GM23338 (cell line): Measurements from ENCODE around the gene FAM114A2. TPM values are rescaled to one million over a fixed set of nuclear protein-coding genes. Genes with fewer than 3 reads are reported as not detected.

Source experiments
- ATAC-seq: fragments of 200-7000 bp; cut with Tn5 transposase; 3 replicates; pipeline ENCODE4 v1.9.1; 2020
- DNase-seq: peaks from one replicate; pipeline ENCODE4 v3.0.0-alpha.2; 2015; ENCODE audit warnings: low spot score
- H2AFZ ChIP-seq: fragments of 200-600 bp; sonication (generic); 2 replicates; pipeline ENCODE4 v1.8.0; 2016; ENCODE audit warnings: antibody characterized with exemption, mild to moderate bottlenecking, moderate library complexity
- H3F3A ChIP-seq: fragments of 200-600 bp; sonication (generic); replicated peaks from 2 replicates; pipeline ENCODE4 v1.8.0; 2017; ENCODE audit warnings: antibody characterized with exemption, mixed run types, low read depth
- H3K27ac ChIP-seq: fragments of 200-600 bp; sonication (generic); 2 replicates; pipeline ENCODE4 v1.6.1; 2016; ENCODE audit warnings: low read depth
- H3K27me3 ChIP-seq: fragments of 200-600 bp; sonication (generic); 2 replicates; pipeline ENCODE4 v1.8.0; 2016; ENCODE audit warnings: mild to moderate bottlenecking, mixed run types, moderate library complexity; ENCODE audit not compliant: insufficient read depth
- H3K36me3 ChIP-seq: fragments of 200-600 bp; sonication (generic); 2 replicates; pipeline ENCODE4 v1.8.0; 2016; ENCODE audit warnings: mild to moderate bottlenecking; ENCODE audit not compliant: insufficient read depth
- H3K4me1 ChIP-seq: fragments of 200-600 bp; sonication (generic); 2 replicates; pipeline ENCODE4 v1.8.0; 2016; ENCODE audit warnings: mild to moderate bottlenecking, moderate library complexity; ENCODE audit not compliant: insufficient read depth
- H3K4me2 ChIP-seq: fragments of 200-600 bp; sonication (generic); 2 replicates; pipeline ENCODE4 v1.7.1; 2017; ENCODE audit warnings: mixed run types
- H3K4me3 ChIP-seq: fragments of 200-600 bp; sonication (generic); 2 replicates; pipeline ENCODE4 v1.6.1; 2016; ENCODE audit warnings: mixed run types
- H3K79me2 ChIP-seq: fragments of 200-600 bp; sonication (generic); replicated peaks from 2 replicates; pipeline ENCODE4 v1.8.0; 2017; ENCODE audit warnings: mild to moderate bottlenecking; ENCODE audit not compliant: insufficient read depth
- H3K9me2 ChIP-seq: fragments of 200-600 bp; sonication (generic); 2 replicates; pipeline ENCODE4 v1.8.0; 2017; ENCODE audit not compliant: insufficient read depth
- H4K20me1 ChIP-seq: fragments of 200-600 bp; sonication (generic); replicated peaks from 2 replicates; pipeline ENCODE4 v1.8.0; 2017; ENCODE audit warnings: mild to moderate bottlenecking; ENCODE audit not compliant: insufficient read depth
- H3K27ac Mint-ChIP-seq: 2 replicates; pipeline ENCODE4 v1.8.0; 2020; ENCODE audit warnings: inconsistent platforms, mild to moderate bottlenecking, moderate library complexity, mixed read lengths
- H3K27me3 Mint-ChIP-seq: 3 replicates; pipeline ENCODE4 v1.8.0; 2022; ENCODE audit warnings: low read depth, mild to moderate bottlenecking, moderate library complexity, mixed read lengths, inconsistent platforms; ENCODE audit not compliant: insufficient read depth, poor library complexity
- H3K36me3 Mint-ChIP-seq: 3 replicates; pipeline ENCODE4 v1.8.0; 2021; ENCODE audit warnings: low read depth, mild to moderate bottlenecking, inconsistent platforms, moderate library complexity, mixed read lengths
- H3K4me1 Mint-ChIP-seq: 3 replicates; pipeline ENCODE4 v1.8.0; 2020; ENCODE audit warnings: mild to moderate bottlenecking, inconsistent platforms, mixed read lengths
- H3K4me3 Mint-ChIP-seq: 3 replicates; pipeline ENCODE4 v1.8.0; 2021; ENCODE audit warnings: moderate library complexity, mild to moderate bottlenecking, inconsistent platforms, mixed read lengths
- H3K9me3 Mint-ChIP-seq: 3 replicates; pipeline ENCODE4 v1.8.0; 2020; ENCODE audit warnings: moderate library complexity, mild to moderate bottlenecking, inconsistent platforms, mixed read lengths
- CREB1 ChIP-seq: fragments of 250-450 bp; sonication (Bioruptor Pico); IDR thresholded peaks from 2 replicates; pipeline ENCODE4 v1.5.0; 2020; ENCODE audit warnings: low read depth, mild to moderate bottlenecking, moderate library complexity
- CTCF ChIP-seq, 2 experiments: fragments of 200-600 bp in 1 of 2; sonication (generic) in 1 of 2; conservative IDR thresholded peaks; 2 replicates each; pipeline versions ENCODE4 v1.5.1 to v1.6.1; 2016 to 2017; ENCODE audit warnings: antibody characterized with exemption in 2 of 2, low read depth in 2 of 2, mild to moderate bottlenecking in 2 of 2, moderate library complexity in 1 of 2
- EZH2 ChIP-seq: fragments of 200-600 bp; sonication (generic); IDR thresholded peaks from one replicate; pipeline ENCODE4 v1.8.0; 2017; ENCODE audit warnings: antibody characterized with exemption, mild to moderate bottlenecking, low read depth; ENCODE audit not compliant: unreplicated experiment
- JUNB ChIP-seq: IDR thresholded peaks from one replicate; pipeline ENCODE4 v1.6.1; 2016; ENCODE audit warnings: antibody characterized with exemption; ENCODE audit not compliant: unreplicated experiment
- REST ChIP-seq: IDR thresholded peaks from one replicate; pipeline ENCODE4 v1.6.1; 2018; ENCODE audit warnings: antibody characterized with exemption; ENCODE audit not compliant: unreplicated experiment
- ZNF114 ChIP-seq: fragments of 250-450 bp; sonication (Bioruptor Pico); IDR thresholded peaks from 2 replicates; pipeline ENCODE4 v1.5.0; 2020; ENCODE audit warnings: mild to moderate bottlenecking, moderate library complexity
- ZNF331 ChIP-seq: fragments of 250-450 bp; sonication (Bioruptor Pico); IDR thresholded peaks from 2 replicates; pipeline ENCODE4 v1.5.0; 2020; ENCODE audit warnings: low read depth, mild to moderate bottlenecking, moderate library complexity
- polyA plus RNA-seq: library from polyadenylated mRNA; unstranded; fragments of >200 nt; fragmentation: Nextera tagmentation; extraction: Ambion mirVana; gene quantifications from 2 replicates; pipeline ENCODE4 v1.2.1, GENCODE V29; 2016
- total RNA-seq: library from RNA; depleted of rRNA; stranded (reverse); fragments of >200 nt; shearing (Covaris generic); gene quantifications from 2 replicates; pipeline ENCODE4 v1.2.3, GENCODE V29; 2014
- TF ChIP-seq, protein P1 (sequence below): fragments of 250-450 bp; sonication (Bioruptor Pico); IDR thresholded peaks from 2 replicates; pipeline ENCODE4 v1.5.0; 2020; ENCODE audit warnings: mild to moderate bottlenecking, moderate library complexity

The FAM114A2 gene
- total and polyA plus RNA-seq, 2 experiments from 2014 or later, result 4.9 to 5.8 TPM

DNA sequence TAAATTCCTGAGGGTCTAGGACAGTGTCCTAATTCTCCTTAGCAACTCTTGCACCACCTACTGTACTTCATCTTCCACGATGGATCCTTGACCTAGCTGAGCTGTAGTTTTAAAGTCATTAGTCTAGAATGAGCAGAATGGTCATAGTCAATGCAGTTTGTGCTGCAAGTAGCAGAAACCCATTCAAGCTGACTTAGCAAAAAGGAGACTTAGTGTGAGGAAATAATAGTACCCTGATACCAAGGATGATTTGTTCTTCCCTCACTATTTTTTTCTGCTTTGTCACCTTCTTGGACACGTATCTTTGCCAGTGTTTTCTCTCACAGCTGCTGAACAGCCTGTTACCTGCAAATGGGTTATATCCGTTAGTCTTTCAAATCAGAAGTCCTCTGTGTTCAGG lies 5.4 kb upstream of the FAM114A2 start (continued):
- TF ChIP-seq, protein P1, sequence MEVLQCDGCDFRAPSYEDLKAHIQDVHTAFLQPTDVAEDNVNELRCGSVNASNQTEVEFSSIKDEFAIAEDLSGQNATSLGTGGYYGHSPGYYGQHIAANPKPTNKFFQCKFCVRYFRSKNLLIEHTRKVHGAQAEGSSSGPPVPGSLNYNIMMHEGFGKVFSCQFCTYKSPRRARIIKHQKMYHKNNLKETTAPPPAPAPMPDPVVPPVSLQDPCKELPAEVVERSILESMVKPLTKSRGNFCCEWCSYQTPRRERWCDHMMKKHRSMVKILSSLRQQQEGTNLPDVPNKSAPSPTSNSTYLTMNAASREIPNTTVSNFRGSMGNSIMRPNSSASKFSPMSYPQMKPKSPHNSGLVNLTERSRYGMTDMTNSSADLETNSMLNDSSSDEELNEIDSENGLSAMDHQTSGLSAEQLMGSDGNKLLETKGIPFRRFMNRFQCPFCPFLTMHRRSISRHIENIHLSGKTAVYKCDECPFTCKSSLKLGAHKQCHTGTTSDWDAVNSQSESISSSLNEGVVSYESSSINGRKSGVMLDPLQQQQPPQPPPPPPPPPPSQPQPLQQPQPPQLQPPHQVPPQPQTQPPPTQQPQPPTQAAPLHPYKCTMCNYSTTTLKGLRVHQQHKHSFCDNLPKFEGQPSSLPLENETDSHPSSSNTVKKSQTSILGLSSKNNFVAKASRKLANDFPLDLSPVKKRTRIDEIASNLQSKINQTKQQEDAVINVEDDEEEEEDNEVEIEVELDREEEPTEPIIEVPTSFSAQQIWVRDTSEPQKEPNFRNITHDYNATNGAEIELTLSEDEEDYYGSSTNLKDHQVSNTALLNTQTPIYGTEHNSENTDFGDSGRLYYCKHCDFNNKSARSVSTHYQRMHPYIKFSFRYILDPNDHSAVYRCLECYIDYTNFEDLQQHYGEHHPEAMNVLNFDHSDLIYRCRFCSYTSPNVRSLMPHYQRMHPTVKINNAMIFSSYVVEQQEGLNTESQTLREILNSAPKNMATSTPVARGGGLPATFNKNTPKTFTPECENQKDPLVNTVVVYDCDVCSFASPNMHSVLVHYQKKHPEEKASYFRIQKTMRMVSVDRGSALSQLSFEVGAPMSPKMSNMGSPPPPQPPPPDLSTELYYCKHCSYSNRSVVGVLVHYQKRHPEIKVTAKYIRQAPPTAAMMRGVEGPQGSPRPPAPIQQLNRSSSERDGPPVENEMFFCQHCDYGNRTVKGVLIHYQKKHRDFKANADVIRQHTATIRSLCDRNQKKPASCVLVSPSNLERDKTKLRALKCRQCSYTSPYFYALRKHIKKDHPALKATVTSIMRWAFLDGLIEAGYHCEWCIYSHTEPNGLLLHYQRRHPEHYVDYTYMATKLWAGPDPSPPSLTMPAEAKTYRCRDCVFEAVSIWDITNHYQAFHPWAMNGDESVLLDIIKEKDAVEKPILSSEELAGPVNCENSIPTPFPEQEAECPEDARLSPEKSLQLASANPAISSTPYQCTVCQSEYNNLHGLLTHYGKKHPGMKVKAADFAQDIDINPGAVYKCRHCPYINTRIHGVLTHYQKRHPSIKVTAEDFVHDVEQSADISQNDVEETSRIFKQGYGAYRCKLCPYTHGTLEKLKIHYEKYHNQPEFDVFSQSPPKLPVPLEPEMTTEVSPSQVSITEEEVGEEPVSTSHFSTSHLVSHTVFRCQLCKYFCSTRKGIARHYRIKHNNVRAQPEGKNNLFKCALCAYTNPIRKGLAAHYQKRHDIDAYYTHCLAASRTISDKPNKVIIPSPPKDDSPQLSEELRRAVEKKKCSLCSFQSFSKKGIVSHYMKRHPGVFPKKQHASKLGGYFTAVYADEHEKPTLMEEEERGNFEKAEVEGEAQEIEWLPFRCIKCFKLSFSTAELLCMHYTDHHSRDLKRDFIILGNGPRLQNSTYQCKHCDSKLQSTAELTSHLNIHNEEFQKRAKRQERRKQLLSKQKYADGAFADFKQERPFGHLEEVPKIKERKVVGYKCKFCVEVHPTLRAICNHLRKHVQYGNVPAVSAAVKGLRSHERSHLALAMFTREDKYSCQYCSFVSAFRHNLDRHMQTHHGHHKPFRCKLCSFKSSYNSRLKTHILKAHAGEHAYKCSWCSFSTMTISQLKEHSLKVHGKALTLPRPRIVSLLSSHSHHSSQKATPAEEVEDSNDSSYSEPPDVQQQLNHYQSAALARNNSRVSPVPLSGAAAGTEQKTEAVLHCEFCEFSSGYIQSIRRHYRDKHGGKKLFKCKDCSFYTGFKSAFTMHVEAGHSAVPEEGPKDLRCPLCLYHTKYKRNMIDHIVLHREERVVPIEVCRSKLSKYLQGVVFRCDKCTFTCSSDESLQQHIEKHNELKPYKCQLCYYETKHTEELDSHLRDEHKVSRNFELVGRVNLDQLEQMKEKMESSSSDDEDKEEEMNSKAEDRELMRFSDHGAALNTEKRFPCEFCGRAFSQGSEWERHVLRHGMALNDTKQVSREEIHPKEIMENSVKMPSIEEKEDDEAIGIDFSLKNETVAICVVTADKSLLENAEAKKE (CRISPR knock-in tag), result no peak
- TF ChIP-seq EZH2, result no peak

DNA sequence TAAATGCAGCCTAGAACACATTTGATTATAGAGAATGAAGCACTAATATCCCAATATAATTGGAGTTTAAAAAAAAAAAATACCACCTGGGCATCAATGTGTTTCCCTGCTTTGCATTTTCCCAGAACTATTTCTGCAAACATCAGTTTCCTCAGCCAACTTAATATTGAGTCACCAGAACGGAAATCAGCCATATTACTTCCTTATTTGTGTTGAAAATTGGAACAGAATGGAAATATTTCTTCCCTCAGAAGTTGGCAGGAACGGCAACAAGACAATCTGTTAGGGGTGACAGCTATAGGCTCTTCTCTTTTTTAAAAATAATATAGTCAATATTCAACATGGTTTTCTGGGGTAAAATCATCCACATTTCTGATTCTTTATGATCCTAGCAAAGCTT lies 4.1 kb upstream of the FAM114A2 start:
- H4K20me1 ChIP-seq, result peaks cover 10% of the 10 kb centered on the region; the same call in 1 of the 2 replicates
- no peak overlapping the region for H3K4me3 Mint-ChIP-seq
- ATAC-seq, result no peak
- no peaks in the 10 kb centered on the region for H3K36me3 Mint-ChIP-seq
- no peak overlapping the region for H3K27ac ChIP-seq
- no peak for DNase-seq
- no peak overlapping the region for H2AFZ ChIP-seq
- H3K27ac Mint-ChIP-seq, result no peak overlapping the region
- H3K4me1 ChIP-seq, result peaks cover 13% of the 10 kb centered on the region
- no peaks in the 10 kb centered on the region for H3K27me3 ChIP-seq
- H3K4me1 Mint-ChIP-seq, result peaks cover 12% of the 10 kb centered on the region; the same call in 2 of the 3 replicates
- H3F3A ChIP-seq, result no peaks in the 10 kb centered on the region; the same call in 1 of the 2 replicates
- H3K27me3 Mint-ChIP-seq, result peaks cover 3% of the 10 kb centered on the region
- no peak for TF ChIP-seq CREB1 (CRISPR knock-in tag)
- H3K4me2 ChIP-seq, result no peak overlapping the region
- peaks cover 32% of the 10 kb centered on the region for H3K79me2 ChIP-seq
- no peak overlapping the region for H3K4me3 ChIP-seq
- no peaks in the 10 kb centered on the region for H3K9me3 Mint-ChIP-seq
- H3K36me3 ChIP-seq, result no peaks in the 10 kb centered on the region
- H3K9me2 ChIP-seq, result no peaks in the 10 kb centered on the region

DNA sequence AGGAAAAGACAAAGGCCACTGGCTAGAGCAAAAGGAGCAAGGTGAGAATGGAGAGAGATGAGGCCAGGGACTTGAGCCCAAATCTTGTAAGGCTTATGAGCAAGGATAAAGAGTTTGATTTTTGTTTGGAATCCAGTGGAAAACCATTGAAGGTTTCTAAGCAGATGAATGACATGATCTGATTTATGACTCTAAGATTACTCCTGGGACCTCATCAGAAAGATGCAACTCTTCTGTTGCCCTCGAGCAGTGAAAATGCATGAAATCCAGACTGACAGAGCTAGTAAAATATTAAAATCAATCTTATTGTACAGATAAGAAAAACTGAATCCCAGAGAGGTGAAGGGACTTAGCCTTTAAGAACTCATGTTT lies 734 bp upstream of the FAM114A2 start:
- Histone ChIP-seq H3K27ac (peak overlapping the region; percentile 15; the same call in 1 of the 2 replicates), H3K27me3 (no peaks in the 10 kb centered on the region), H3K36me3 (no peaks in the 10 kb centered on the region), H4K20me1 (peaks cover 10% of the 10 kb centered on the region; the same call in 1 of the 2 replicates), H2AFZ (peak overlapping the region; percentile 98), H3K9me2 (no peaks in the 10 kb centered on the region), H3K4me3 (peak overlapping the region; percentile 82), H3K79me2 (peaks cover 23% of the 10 kb centered on the region), H3F3A (no peaks in the 10 kb centered on the region; the same call in 1 of the 2 replicates), H3K4me1 (peaks cover 15% of the 10 kb centered on the region), H3K4me2 (peak overlapping the region; percentile 98)
- Mint-ChIP-seq H3K36me3 (no peaks in the 10 kb centered on the region), H3K27ac (peak overlapping the region; percentile 85; the same call in 1 of the 2 replicates), H3K4me3 (peak overlapping the region; percentile 95), H3K27me3 (peaks cover 3% of the 10 kb centered on the region), H3K4me1 (peaks cover 14% of the 10 kb centered on the region; the same call in 2 of the 3 replicates), H3K9me3 (no peaks in the 10 kb centered on the region)
- no peak for DNase-seq
- ATAC-seq, result no peak
- TF ChIP-seq CREB1 (CRISPR knock-in tag) (no peak), ZNF114 (CRISPR knock-in tag) (no peak), EZH2 (no peak), ZNF331 (CRISPR knock-in tag) (no peak), JUNB (no peak), CTCF (conservative IDR thresholded peaks at IDR 0.05; ENCODE audit: low read depth in 2 of 2) (no peak), REST (no peak)
